HG03135 (cell line): ENCODE results near the gene MIF.
A peak's percentile ranks its signal among the peaks of the same experiment; 100 is the strongest.
"Not testable (repeated sequence)": the region's sequence is repeated elsewhere in the genome, so short reads cannot be mapped to it uniquely, and the experiment has no call there.

Source experiments
- ATAC-seq: cut with Tn5 transposase; IDR thresholded peaks from one replicate; pipeline ENCODE4 v1.9.1; 2021; ENCODE audit warnings: mild to moderate bottlenecking, moderate library complexity; ENCODE audit not compliant: unreplicated experiment

MIF gene

DNA sequence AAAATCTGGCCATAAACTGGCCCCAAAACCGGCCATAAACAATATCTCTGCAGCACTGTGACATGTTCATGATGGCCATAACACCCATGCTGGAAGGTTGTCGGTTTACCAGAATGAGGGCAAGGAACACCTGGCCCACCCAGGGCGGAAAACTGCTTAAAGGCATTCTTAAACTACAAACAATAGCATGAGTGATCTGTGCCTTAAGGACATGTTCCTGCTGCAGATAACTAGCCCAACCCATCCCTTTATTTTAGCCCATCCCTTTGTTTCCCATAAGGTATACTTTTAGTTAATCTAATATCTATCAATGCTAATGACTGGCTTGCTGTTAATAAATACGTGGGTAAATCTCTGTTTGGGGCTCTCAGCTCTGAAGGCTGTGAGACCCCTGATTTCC, 6.0 kb downstream of the MIF start:
- ATAC-seq: not testable (repeated sequence)

GRCh38 chr22:23901600-23901999, 7.4 kb downstream of the MIF start:
- no peak for ATAC-seq

- no peak for ATAC-seq
Observed at GRCh38 chr22:23903328-23903971, 9.3 kb downstream of the MIF start.

GRCh38 chr22:23904573-23905254, 10.5 kb downstream of the MIF start:
- no peak for ATAC-seq

- no peak for ATAC-seq
Observed at GRCh38 chr22:23906641-23907040, 12.5 kb downstream of the MIF start.

- not testable (repeated sequence) for ATAC-seq
Observed at GRCh38 chr22:23907423-23907822, 13.2 kb downstream of the MIF start.

- no peak for ATAC-seq
Observed at GRCh38 chr22:23908587-23909205, 14.5 kb downstream of the MIF start.

DNA sequence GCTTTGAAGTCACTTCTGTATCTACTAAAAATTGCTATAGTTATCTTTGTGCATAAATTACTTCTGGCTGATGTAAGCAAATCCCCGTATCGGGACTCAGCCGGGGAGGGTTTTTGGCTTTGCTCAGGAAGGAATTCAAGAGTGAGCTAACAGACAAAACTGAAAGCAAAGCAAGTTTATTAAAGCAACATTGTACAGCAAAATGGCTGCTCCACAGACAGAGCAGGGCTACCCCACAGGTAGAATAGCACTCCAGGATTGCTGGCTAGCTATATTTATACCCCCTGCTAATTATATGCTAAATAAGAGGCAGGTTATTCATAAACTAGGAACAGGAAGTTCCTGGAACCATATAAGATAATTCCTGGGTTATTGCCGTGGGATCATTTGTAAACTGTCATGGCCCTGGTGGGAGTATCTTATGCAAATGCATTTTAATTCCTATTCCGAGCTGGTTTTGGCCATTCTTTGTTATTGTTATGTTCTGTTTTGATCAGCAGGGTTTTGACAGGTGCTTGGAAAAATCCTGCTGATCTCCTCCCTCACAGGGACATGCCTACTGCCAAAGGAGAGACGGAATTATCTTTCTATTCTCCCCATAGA, 15.2 kb downstream of the MIF start:
- ATAC-seq: no peak

GRCh38 chr22:23910496-23911190, 16.5 kb downstream of the MIF start:
- ATAC-seq: no peak

- no peak for ATAC-seq
Observed at GRCh38 chr22:23911318-23911980, 17.3 kb downstream of the MIF start.

GRCh38 chr22:23912293-23912903, 18.2 kb downstream of the MIF start:
- ATAC-seq: no peak

DNA sequence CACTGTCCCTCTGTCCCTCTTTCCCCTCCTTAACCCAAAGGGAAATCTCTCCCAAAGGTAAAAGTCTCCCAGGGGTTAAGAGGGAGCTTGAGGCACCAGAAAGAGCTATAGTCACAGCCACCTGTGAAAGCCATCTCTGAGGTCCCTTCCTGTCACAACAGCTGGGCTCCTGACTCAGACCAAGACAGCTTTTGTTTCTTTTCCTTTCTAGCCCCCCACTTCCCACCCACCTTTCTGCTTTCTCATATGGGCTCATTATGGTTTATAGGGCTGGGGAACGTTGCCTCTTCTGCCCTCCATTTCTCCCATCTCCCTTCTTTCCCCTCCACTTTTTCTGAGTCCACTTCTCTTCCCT, 19.1 kb downstream of the MIF start:
- ATAC-seq: no peak

GRCh38 chr22:23913661-23914353, 19.6 kb downstream of the MIF start:
- peak; percentile 97 for ATAC-seq

DNA sequence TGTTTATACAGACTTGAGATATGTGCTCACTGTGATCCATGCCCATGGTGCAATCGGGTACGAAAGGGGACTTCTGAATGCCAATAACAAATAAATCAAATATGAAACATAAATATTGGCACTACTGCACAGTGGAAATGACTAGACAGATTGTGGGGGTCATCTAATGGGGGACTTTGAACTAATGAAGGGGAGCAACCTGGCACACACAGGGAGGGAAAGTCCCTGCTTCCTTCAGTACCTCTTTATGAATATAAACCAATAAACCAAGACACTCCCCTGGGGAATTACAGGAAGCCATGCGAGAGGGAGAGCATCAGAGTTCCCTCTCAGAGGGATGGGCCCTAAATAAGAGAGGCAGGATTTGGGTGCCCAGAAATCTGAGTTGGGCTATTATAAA, 21.1 kb downstream of the MIF start:
- no peak for ATAC-seq

DNA sequence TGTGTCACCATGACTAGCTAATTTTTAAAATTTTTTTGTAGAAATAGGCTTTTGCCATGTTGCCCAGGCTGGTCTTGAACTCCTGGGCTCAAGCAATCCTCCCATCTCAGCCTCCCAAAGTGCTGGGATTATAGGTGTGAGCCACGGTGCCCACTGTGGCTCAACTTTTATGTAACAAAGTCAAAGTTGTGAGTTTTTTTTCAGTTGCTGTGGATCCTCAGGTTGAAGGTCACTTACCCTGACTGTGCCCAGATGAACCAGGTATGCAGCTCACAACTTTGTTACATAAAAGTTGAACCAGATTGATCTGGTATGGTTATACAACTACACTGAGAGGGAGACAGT, 26.1 kb downstream of the MIF start:
- not testable (repeated sequence) for ATAC-seq

DNA sequence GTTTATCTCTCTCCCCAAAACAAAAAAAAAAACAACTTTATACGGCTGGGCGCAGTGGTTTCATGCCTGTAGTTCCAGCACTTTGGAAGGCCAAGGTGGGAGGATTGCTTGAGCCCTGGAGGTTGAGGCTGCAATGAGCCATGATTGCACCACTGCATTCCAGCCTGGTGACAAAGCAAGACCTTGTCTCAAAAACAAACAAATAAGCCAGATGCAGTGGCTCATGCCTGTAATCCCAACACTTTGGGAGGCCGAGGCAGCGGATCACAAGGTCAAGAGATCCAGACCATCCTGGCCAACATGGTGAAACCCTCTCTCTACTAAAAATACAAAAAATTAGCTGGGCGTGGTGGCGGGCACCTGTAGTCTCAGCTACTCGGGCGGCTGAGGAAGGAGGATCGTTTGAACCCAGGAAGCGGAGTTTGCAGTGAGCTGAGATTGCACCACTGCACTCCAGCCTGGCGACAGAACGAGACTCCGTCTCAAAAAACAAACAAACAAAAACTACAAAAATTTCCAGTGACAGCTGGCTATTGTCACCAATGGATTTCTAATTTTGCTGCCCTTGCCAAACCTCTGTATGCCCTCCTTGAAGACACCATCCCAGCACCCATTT, 27.5 kb downstream of the MIF start:
- not testable (repeated sequence) for ATAC-seq

- ATAC-seq: no peak
Observed at GRCh38 chr22:23922921-23923320, 28.7 kb downstream of the MIF start.

DNA sequence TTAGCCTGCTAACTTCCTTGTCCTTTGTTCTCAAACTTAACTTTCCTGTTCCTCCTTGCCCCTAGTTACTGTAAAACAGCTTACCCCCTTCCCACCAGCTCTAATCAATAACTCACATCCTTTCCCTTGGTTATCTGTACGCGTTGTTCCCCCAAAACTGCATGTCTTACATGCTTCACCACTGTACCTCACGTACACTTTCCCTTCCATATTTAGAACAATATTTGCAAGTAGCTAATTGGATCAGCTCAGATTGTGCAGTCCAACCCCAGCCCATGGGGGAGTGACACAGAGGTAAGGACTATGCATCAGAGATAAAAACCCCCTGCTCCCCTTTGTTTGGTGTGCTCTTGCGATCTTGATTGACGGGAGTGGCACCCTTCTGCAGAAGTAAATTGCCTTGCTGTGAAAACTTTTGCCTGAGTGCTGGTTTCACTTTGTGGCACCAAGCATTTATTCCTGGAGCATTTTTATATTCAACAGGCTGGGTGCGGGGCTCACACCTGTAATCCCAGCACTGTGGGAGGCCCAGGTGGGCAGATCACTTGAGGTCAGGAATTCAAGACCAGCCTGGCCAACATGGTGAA, 30.9 kb downstream of the MIF start:
- no peak for ATAC-seq

- ATAC-seq: no peak
Observed at GRCh38 chr22:23926561-23926960, 32.4 kb downstream of the MIF start.
